ENCODE data around the gene FHOD3.

- TF ChIP-seq CTCF (conservative IDR thresholded peaks at IDR 0.05; ENCODE audit: low read depth, low read length) (no peak), EZH2 (IDR thresholded peaks at IDR 0.05; ENCODE audit: borderline replicate concordance, low read depth, low read length, poor library complexity, severe bottlenecking) (no peak)
Observed at GRCh38 chr18:36798738-36799473, 501.4 kb downstream of the FHOD3 start.

Data from A673 (cell line).